Chondrocyte (in vitro differentiated cells): ENCODE results near the gene RAPGEF3. TPM values are rescaled to one million over a fixed set of nuclear protein-coding genes. Genes with fewer than 3 reads are reported as not detected.

Experiments used
- DNase-seq: peaks from one replicate; pipeline ENCODE4 v3.0.0; 2021; ENCODE audit warnings: mixed read lengths, low spot score
- H3K27ac Mint-ChIP-seq: one replicate; pipeline ENCODE4 v1.8.0; 2021; ENCODE audit warnings: mild to moderate bottlenecking, moderate library complexity, mixed read lengths; ENCODE audit not compliant: unreplicated experiment
- H3K27me3 Mint-ChIP-seq: 2 replicates; pipeline ENCODE4 v1.8.0; 2021; ENCODE audit warnings: low read depth, mixed read lengths
- H3K36me3 Mint-ChIP-seq: 2 replicates; pipeline ENCODE4 v1.8.0; 2021; ENCODE audit warnings: low read depth, mixed read lengths
- H3K4me1 Mint-ChIP-seq: 2 replicates; pipeline ENCODE4 v1.8.0; 2021; ENCODE audit warnings: low read depth, mild to moderate bottlenecking, mixed read lengths
- H3K4me3 Mint-ChIP-seq: one replicate; pipeline ENCODE4 v1.8.0; 2021; ENCODE audit warnings: mild to moderate bottlenecking, moderate library complexity, mixed read lengths; ENCODE audit not compliant: unreplicated experiment
- H3K9me3 Mint-ChIP-seq: 2 replicates; pipeline ENCODE4 v1.8.0; 2021; ENCODE audit warnings: low read depth, mixed read lengths
- CTCF ChIP-seq: fragments of 200-600 bp; sonication (generic); IDR thresholded peaks from 2 replicates; pipeline ENCODE4 v1.5.0; 2021; ENCODE audit warnings: antibody characterized with exemption, mild to moderate bottlenecking, moderate library complexity
- total RNA-seq: library from RNA; stranded (reverse); gene quantifications from 3 replicates; pipeline ENCODE4 v1.2.1, GENCODE V29; 2021

The RAPGEF3 gene
- total RNA-seq, 1 donor from 2014 or later = 1.3 TPM

DNA sequence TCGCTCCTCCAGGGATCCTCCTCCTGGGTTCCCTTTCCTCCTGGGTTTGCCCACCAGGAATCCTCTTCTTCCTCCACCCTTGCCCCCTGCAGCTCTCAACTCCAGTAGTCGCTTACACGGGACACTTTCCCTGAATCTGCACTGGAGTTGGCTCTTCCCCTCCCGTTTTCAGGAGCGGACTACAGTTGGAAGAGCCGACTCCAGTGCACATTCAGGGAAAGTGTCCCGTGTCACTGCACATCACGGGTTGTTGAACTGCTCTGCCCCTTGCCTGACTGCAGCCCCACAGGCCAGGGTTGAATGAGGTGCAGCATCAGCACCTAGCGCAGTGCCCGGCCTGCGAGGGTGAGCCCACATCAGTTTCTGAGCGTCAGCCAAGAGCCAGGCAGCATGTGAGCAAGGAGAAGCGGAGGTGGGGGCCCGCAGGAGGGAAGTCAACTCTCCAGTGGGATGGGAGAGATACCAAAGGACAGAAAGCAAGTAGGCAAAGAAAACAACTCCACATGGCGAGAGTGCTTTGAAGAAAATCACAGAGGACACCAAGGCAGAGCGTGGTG is 13.1 kb downstream of the RAPGEF3 start:
- Mint-ChIP-seq H3K27ac (no peak overlapping the region), H3K27me3 (peaks cover 41% of the 10 kb centered on the region), H3K36me3 (no peaks in the 10 kb centered on the region), H3K4me3 (no peak overlapping the region), H3K4me1 (peaks cover 10% of the 10 kb centered on the region), H3K9me3 (no peaks in the 10 kb centered on the region)
- TF ChIP-seq CTCF = no peak
- no peak for DNase-seq

DNA sequence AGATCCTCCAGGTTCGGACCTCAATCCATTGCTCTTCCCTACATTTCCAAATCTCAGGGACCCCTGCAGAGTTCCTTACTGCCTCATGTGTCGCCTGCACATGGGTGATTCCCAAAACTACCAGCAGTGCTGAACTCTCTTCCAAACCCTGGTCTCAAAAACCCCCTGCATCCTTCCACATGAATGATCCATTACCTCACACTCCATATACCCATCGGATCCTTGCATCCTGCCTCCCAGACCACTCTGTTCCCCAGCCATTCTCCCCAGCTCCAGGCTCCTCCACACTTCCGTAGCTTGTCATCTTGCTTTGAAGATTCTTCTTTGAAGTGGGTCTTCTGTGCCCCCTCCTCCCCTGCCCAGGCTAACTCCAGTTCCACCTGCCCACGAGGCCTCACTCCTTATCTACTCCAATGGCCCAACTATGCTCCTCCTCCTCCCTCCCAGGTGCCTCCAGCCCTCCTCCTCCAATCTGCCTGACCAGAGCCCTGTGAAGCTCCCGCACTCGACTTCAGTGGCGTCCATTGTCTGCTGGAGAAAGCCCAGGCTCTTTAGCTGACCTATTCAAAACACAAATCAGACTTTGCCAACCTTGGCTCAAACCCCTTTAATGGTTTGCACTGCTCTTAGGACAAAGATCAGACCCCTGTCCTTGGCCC is 13.8 kb downstream of the RAPGEF3 start:
- Mint-ChIP-seq H3K9me3 (no peaks in the 10 kb centered on the region), H3K27ac (no peak overlapping the region), H3K4me3 (no peak overlapping the region), H3K36me3 (no peaks in the 10 kb centered on the region), H3K27me3 (peaks cover 39% of the 10 kb centered on the region), H3K4me1 (peaks cover 12% of the 10 kb centered on the region)
- no peak for TF ChIP-seq CTCF
- DNase-seq = no peak

DNA sequence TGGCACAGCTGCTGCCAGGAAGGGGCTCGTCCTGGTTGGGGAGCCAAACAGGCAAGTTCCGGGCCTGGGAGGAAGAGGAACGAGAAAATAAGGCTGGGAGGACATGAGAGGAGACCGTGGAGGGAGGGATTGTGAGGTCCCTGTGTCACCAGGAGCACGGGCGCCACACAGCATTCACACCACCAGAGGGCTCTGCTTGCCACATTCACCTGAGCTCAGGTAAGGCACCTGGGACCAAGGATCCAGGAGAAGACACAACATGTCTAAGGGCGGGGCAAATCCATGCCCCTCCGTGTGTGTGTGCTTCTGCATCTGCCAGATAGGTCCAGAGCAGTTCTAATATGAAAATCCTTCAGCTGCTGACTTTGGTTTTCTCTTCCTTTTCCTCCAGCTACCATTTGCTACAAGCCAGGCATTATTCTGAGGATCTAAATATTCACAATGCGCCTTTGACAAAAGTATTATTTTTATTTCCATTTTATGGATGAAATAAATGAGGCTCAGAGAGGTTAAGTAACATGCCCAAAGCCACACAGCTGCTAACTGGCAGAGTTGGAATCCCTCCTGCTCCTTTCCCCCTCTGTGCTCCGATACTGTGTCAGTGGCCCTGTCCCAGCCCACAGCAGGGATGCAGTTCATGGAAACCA is 14.6 kb downstream of the RAPGEF3 start:
- H3K9me3 Mint-ChIP-seq = no peaks in the 10 kb centered on the region
- peaks cover 38% of the 10 kb centered on the region for H3K27me3 Mint-ChIP-seq
- no peaks in the 10 kb centered on the region for H3K36me3 Mint-ChIP-seq
- TF ChIP-seq CTCF = peak; percentile 67
- peaks cover 12% of the 10 kb centered on the region for H3K4me1 Mint-ChIP-seq
- no peak for DNase-seq
- peak overlapping the region; percentile 47 for H3K27ac Mint-ChIP-seq
- H3K4me3 Mint-ChIP-seq = no peak overlapping the region

- Mint-ChIP-seq H3K27me3 (peaks cover 34% of the 10 kb centered on the region), H3K4me1 (peaks cover 12% of the 10 kb centered on the region)
These were observed 15.3 kb downstream of the RAPGEF3 start for GRCh38 chr12:47743311-47743860.

More at GRCh38 chr12:47743311-47743860, 15.3 kb downstream of the RAPGEF3 start:
- Mint-ChIP-seq H3K9me3 (no peaks in the 10 kb centered on the region), H3K36me3 (no peaks in the 10 kb centered on the region), H3K4me3 (no peak overlapping the region), H3K27ac (peak overlapping the region; percentile 47)
- TF ChIP-seq CTCF = no peak
- DNase-seq = no peak
